HepG2 (cell line): ENCODE results near the gene UST. TPM values are rescaled to one million over a fixed set of nuclear protein-coding genes. Genes with fewer than 3 reads are reported as not detected.

Experiments used
- ATAC-seq: fragments of 200-7000 bp; cut with Tn5 transposase; 3 replicates; pipeline ENCODE4 v1.9.1; 2020; ENCODE audit warnings: mild to moderate bottlenecking, moderate library complexity
- BruUV-seq: library from RNA; stranded (reverse); fragments of 400-500 nt; replicated peaks from 2 replicates; lab custom pipeline; 2021; lab: Mats Ljungman, UMichigan
- CTCF ChIA-PET: fragments of 300-600 bp; formaldehyde crosslinking; extraction: SDS; loops from one replicate; lab custom pipeline; 2021; ENCODE audit warnings: low total read pairs, inconsistent platforms, low intra/inter-chr PET ratio; lab: Yijun Ruan, JAX
- POLR2A ChIA-PET: fragments of 350-600 bp; sonication (Branson Sonifier 250); formaldehyde crosslinking; loops from one replicate; lab custom pipeline; 2020; ENCODE audit warnings: antibody characterized with exemption, inconsistent platforms; lab: Yijun Ruan, JAX
- DNase-seq: peaks from one replicate; pipeline ENCODE4 v3.0.0-alpha.2; 2015; ENCODE audit warnings: low spot score
- FAIRE-seq: peaks from 3 replicates; lab custom pipeline; 2011; peaks lifted over from hg19 to GRCh38; lab: Jason Lieb, UNC
- H2AFZ ChIP-seq: one replicate; pipeline ENCODE4 v1.6.1; 2011; ENCODE audit warnings: low read length, inconsistent platforms
- H3K27ac ChIP-seq: fragments of 300-600 bp; 3 replicates; pipeline ENCODE4 v1.8.0; 2011; ENCODE audit warnings: mixed run types, mild to moderate bottlenecking, mixed read lengths, low read length, inconsistent platforms; ENCODE audit not compliant: insufficient read depth; ENCODE audit errors: extremely low read length
- H3K27me3 ChIP-seq, 2 experiments: fragments of 200-600 bp in 1 of 2; 2 replicates in 1 of 2; 3 replicates in 1 of 2; pipeline versions ENCODE4 v1.6.0 to v1.8.0; 2011; ENCODE audit warnings: low read length in 2 of 2, mild to moderate bottlenecking in 2 of 2, moderate library complexity in 2 of 2, inconsistent platforms in 1 of 2; ENCODE audit not compliant: insufficient read depth in 2 of 2, control insufficient read depth in 1 of 2
- H3K36me3 ChIP-seq, 2 experiments: fragments of 200-600 bp in 1 of 2; replicated peaks in 1 of 2; 2 replicates in 1 of 2; 3 replicates in 1 of 2; pipeline versions ENCODE4 v1.5.1 to v1.8.0; 2011; ENCODE audit warnings: low read length in 2 of 2, inconsistent platforms in 1 of 2; ENCODE audit not compliant: insufficient read depth in 2 of 2, control insufficient read depth in 1 of 2
- H3K4me1 ChIP-seq: 2 replicates; pipeline ENCODE4 v1.5.1; 2012; ENCODE audit warnings: low read length, inconsistent platforms; ENCODE audit not compliant: insufficient read depth
- H3K4me2 ChIP-seq: 2 replicates; pipeline ENCODE4 v1.6.0; 2011; ENCODE audit warnings: low read depth, low read length, inconsistent platforms
- H3K4me3 ChIP-seq, 3 experiments: fragments of 200-600 bp in 1 of 3; sonication (generic), shearing (Covaris generic) in 1 of 3; replicated peaks in 1 of 3; 2 replicates each; pipeline ENCODE4 v1.5.1; 2011 to 2016; ENCODE audit warnings: low read length in 3 of 3, inconsistent platforms in 2 of 3, low read depth in 2 of 3, mild to moderate bottlenecking in 2 of 3, control low read depth in 1 of 3, mixed read lengths in 1 of 3; ENCODE audit not compliant: insufficient read depth in 1 of 3
- H3K79me2 ChIP-seq: one replicate; pipeline ENCODE4 v1.6.1; 2011; ENCODE audit warnings: low read length, inconsistent platforms; ENCODE audit not compliant: insufficient read depth
- H3K9ac ChIP-seq: 2 replicates; pipeline ENCODE4 v1.6.0; 2011; ENCODE audit warnings: mild to moderate bottlenecking, low read depth, low read length, inconsistent platforms; ENCODE audit not compliant: insufficient read depth
- H3K9me3 ChIP-seq: 2 replicates; pipeline ENCODE4 v1.5.1; 2012; ENCODE audit warnings: mild to moderate bottlenecking, low read length
- H4K20me1 ChIP-seq: 2 replicates; pipeline ENCODE4 v1.6.0; 2011; ENCODE audit warnings: inconsistent platforms, mild to moderate bottlenecking, low read length, moderate library complexity; ENCODE audit not compliant: insufficient read depth
- CBX5 ChIP-seq: sonication (generic); formaldehyde crosslinking; IDR thresholded peaks from 2 replicates; pipeline ENCODE4 v1.4.0; 2020; ENCODE audit warnings: missing genetic modification reagents, borderline replicate concordance
- CHD4 ChIP-seq: fragments of 200-600 bp; sonication (generic); IDR thresholded peaks from 2 replicates; pipeline ENCODE4 v1.7.0; 2017; ENCODE audit warnings: mild to moderate bottlenecking, low read length, borderline replicate concordance
- CTCF ChIP-seq: sonication (generic); formaldehyde crosslinking; IDR thresholded peaks from 2 replicates; pipeline ENCODE4 v1.5.0; 2020; ENCODE audit warnings: mild to moderate bottlenecking, missing genetic modification reagents, moderate library complexity
- GATAD1 ChIP-seq: IDR thresholded peaks from 2 replicates; pipeline ENCODE4 v1.6.1; 2016; ENCODE audit warnings: missing genetic modification reagents, missing compliant biosample characterization
- HBP1 ChIP-seq: IDR thresholded peaks from 2 replicates; pipeline ENCODE4 v1.6.1; 2016; ENCODE audit warnings: low read depth, control low read depth
- HMG20B ChIP-seq: conservative IDR thresholded peaks from 2 replicates; pipeline ENCODE4 v1.6.1; 2016; ENCODE audit warnings: missing genetic modification reagents, missing compliant biosample characterization
- HNRNPL ChIP-seq: fragments of 200-400 bp; formaldehyde crosslinking; IDR thresholded peaks from 2 replicates; pipeline ENCODE4 v1.6.1; 2017; ENCODE audit warnings: mild to moderate bottlenecking, low read depth, low read length
- NAIF1 ChIP-seq: sonication (generic); formaldehyde crosslinking; IDR thresholded peaks from 2 replicates; pipeline ENCODE4 v1.5.0; 2020; ENCODE audit warnings: mild to moderate bottlenecking, missing genetic modification reagents, borderline replicate concordance
- NR2C2 ChIP-seq: sonication (generic); formaldehyde crosslinking; IDR thresholded peaks from 2 replicates; pipeline ENCODE4 v1.4.0; 2020; ENCODE audit warnings: missing genetic modification reagents, mild to moderate bottlenecking, moderate library complexity, borderline replicate concordance
- PHF20 ChIP-seq: sonication (generic); formaldehyde crosslinking; IDR thresholded peaks from 2 replicates; pipeline ENCODE4 v1.5.0; 2020; ENCODE audit warnings: mild to moderate bottlenecking, missing genetic modification reagents
- RFXANK ChIP-seq: IDR thresholded peaks from 2 replicates; pipeline ENCODE4 v1.6.1; 2016
- SMARCC2 ChIP-seq: fragments of 450-650 bp; IDR thresholded peaks from 2 replicates; pipeline ENCODE4 v1.6.1; 2017; ENCODE audit warnings: antibody characterized with exemption, mild to moderate bottlenecking
- SNAI1 ChIP-seq: sonication (generic); formaldehyde crosslinking; IDR thresholded peaks from 2 replicates; pipeline ENCODE4 v1.5.0; 2020; ENCODE audit warnings: mild to moderate bottlenecking, missing genetic modification reagents, borderline replicate concordance
- STAG1 ChIP-seq: sonication (generic); formaldehyde crosslinking; IDR thresholded peaks from 2 replicates; pipeline ENCODE4 v1.4.0; 2020; ENCODE audit warnings: missing genetic modification reagents
- ZNF33A ChIP-seq: sonication (generic); formaldehyde crosslinking; IDR thresholded peaks from 2 replicates; pipeline ENCODE4 v1.5.1; 2020; ENCODE audit warnings: missing genetic modification reagents, mild to moderate bottlenecking, moderate library complexity, borderline replicate concordance
- ZNF350 ChIP-seq: sonication (generic); formaldehyde crosslinking; IDR thresholded peaks from 2 replicates; pipeline ENCODE4 v1.4.0; 2020; ENCODE audit warnings: mild to moderate bottlenecking, low read depth, missing genetic modification reagents, borderline replicate concordance
- ZNF598 ChIP-seq: sonication (generic); formaldehyde crosslinking; IDR thresholded peaks from 2 replicates; pipeline ENCODE4 v1.5.1; 2020; ENCODE audit warnings: mild to moderate bottlenecking, missing genetic modification reagents, borderline replicate concordance
- ZNF7 ChIP-seq: IDR thresholded peaks from 2 replicates; pipeline ENCODE4 v1.6.1; 2016; ENCODE audit warnings: missing biosample characterization, missing genetic modification reagents
- WGBS: methylation state at CpG from one replicate; pipeline ENCODE4 v1.1.6; 2017; ENCODE audit warnings: low lambda C conversion rate; 5-methylcytosine and 5-hydroxymethylcytosine counted together
- in situ Hi-C: cut with HindIII; loops from 2 replicates; pipeline ENCODE4 v1.10.0; 2017; ENCODE audit warnings: low pct_unique_long_range_greater_than_20kb; ENCODE audit not compliant: extremely low pct_ligation_motif_present
- intact Hi-C: fragments of 100-400 bp; cut with micrococcal nuclease; formaldehyde crosslinking; loops from one replicate; pipeline ENCODE4 v1.10.0; 2022; ENCODE audit not compliant: unreplicated experiment
- polyA plus RNA-seq, 8 experiments: library from polyadenylated mRNA; depleted of rRNA in 3 of 8; stranded (reverse) in 7 of 8; unstranded in 1 of 8; fragments of >200 nt; fragmentation: Illumina TruSeq in 4 of 8; extraction: Trizol in 4 of 8; gene quantifications; 2 replicates each; pipeline versions ENCODE4 v1.2.1 to v1.2.3, GENCODE V29; 2011 to 2016; ENCODE audit warnings: low read depth in 4 of 8, missing spikeins in 1 of 8, mixed read lengths in 1 of 8; ENCODE audit not compliant: insufficient read depth in 1 of 8
- total RNA-seq, 5 experiments: library from RNA; depleted of rRNA; stranded (reverse); fragments of >200 nt; fragmentation: Illumina TruSeq; extraction: Trizol; gene quantifications; 2 replicates each; pipeline ENCODE4 v1.2.3, GENCODE V29; 2016; ENCODE audit warnings: low read depth in 1 of 5
- TF ChIP-seq, protein P1 (sequence below): sonication (generic); formaldehyde crosslinking; IDR thresholded peaks from 2 replicates; pipeline ENCODE4 v1.8.0; 2022; ENCODE audit warnings: missing genetic modification reagents, mild to moderate bottlenecking, borderline replicate concordance
- TF ChIP-seq, protein P2 (sequence below): fragments of 450-650 bp; IDR thresholded peaks from 2 replicates; pipeline ENCODE4 v1.6.1; 2016

UST gene
- total and polyA plus RNA-seq, 2 of the 13 experiments (the other 11 are each of a cell fraction or from before 2014, with no cell fraction given) = 0.27 TPM; not detected in 1

GRCh38 chr6:149026530-149026942, 279.7 kb downstream of the UST start (continued):
- TF ChIP-seq CHD4 (0 out of 2 replicates have a peak, but pooled peaks have one; percentile 38), NAIF1 (CRISPR knock-in tag) (no peak), CBX5 (no peak), STAG1 (CRISPR knock-in tag) (peak; percentile 61), CTCF (CRISPR knock-in tag) (peak; percentile 70)

DNA sequence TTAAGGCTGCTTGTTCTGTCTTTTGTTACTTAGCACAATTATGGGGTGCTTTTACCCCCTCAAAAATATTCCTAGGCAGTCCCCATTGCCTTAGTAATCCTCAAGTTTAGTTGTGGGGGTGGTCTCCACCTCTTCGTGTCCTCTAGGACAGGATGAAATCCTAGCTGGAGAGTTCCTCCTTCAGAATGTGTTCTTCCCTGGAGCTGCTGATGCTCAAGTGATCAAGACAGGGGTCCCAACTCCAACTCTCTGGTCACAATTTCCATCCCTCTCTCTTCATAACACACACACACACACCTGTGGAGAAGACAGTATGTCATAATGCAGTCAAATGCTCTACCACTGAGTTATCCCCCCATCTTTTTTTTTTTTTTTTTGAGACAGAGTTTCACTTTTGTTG, 280.7 kb downstream of the UST start:
- no peak for ATAC-seq
- Histone ChIP-seq H3K9me3 (peaks cover 6% of the 10 kb centered on the region), H3K36me3 (no peaks in the 10 kb centered on the region), H3K27me3 (peaks cover 0 to 3% of the 10 kb centered on the region in 2 experiments; a peak in 1 of 5 replicates), H3K9ac (no peak overlapping the region), H3K4me2 (no peak overlapping the region), H4K20me1 (no peaks in the 10 kb centered on the region), H3K79me2 (no peaks in the 10 kb centered on the region), H3K27ac (no peak overlapping the region), H2AFZ (no peak overlapping the region), H3K4me3 (no peak overlapping the region), H3K4me1 (peaks cover 33% of the 10 kb centered on the region)
- BruUV-seq = no TSS peak
- no peak for FAIRE-seq
- CTCF ChIA-PET = interaction anchor here (2.0 to 2.5 kb wide), 2 partner anchors 404 to 490 kb away, joined by 16 to 37 read pairs; no protein-coding TSS in a partner anchor
- DNase-seq = no peak
- POLR2A ChIA-PET = no interaction called here
- intact Hi-C loops (no loop called here), in situ Hi-C loops (no loop called here)
- WGBS = 33% methylated on average over 1 of the region's 1 CpG
- no peak for TF ChIP-seq ZNF7 (CRISPR knock-in tag)
- no peak for TF ChIP-seq NR2C2 (CRISPR knock-in tag)
- TF ChIP-seq HMG20B (CRISPR knock-in tag) = no peak
- TF ChIP-seq, protein P1, sequence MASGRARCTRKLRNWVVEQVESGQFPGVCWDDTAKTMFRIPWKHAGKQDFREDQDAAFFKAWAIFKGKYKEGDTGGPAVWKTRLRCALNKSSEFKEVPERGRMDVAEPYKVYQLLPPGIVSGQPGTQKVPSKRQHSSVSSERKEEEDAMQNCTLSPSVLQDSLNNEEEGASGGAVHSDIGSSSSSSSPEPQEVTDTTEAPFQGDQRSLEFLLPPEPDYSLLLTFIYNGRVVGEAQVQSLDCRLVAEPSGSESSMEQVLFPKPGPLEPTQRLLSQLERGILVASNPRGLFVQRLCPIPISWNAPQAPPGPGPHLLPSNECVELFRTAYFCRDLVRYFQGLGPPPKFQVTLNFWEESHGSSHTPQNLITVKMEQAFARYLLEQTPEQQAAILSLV (CRISPR knock-in tag) = no peak
- TF ChIP-seq, protein P2, sequence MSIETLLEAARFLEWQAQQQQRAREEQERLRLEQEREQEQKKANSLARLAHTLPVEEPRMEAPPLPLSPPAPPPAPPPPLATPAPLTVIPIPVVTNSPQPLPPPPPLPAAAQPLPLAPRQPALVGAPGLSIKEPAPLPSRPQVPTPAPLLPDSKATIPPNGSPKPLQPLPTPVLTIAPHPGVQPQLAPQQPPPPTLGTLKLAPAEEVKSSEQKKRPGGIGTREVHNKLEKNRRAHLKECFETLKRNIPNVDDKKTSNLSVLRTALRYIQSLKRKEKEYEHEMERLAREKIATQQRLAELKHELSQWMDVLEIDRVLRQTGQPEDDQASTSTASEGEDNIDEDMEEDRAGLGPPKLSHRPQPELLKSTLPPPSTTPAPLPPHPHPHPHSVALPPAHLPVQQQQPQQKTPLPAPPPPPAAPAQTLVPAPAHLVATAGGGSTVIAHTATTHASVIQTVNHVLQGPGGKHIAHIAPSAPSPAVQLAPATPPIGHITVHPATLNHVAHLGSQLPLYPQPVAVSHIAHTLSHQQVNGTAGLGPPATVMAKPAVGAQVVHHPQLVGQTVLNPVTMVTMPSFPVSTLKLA = no peak
- no peak for TF ChIP-seq ZNF33A (CRISPR knock-in tag)
- no peak for TF ChIP-seq ZNF598
- no peak for TF ChIP-seq SNAI1 (CRISPR knock-in tag)
- TF ChIP-seq GATAD1 (CRISPR knock-in tag) = no peak
- TF ChIP-seq ZNF350 (CRISPR knock-in tag) = no peak
- no peak for TF ChIP-seq HNRNPL
- no peak for TF ChIP-seq HBP1 (CRISPR knock-in tag)
- TF ChIP-seq RFXANK (CRISPR knock-in tag) = no peak
- no peak for TF ChIP-seq PHF20 (CRISPR knock-in tag)
- TF ChIP-seq SMARCC2 = no peak
